ENCODE results near the gene DCST2.
"Not testable (repeated sequence)": the region's sequence is repeated elsewhere in the genome, so short reads cannot be mapped to it uniquely, and the experiment has no call there.

The DCST2 gene

DNA sequence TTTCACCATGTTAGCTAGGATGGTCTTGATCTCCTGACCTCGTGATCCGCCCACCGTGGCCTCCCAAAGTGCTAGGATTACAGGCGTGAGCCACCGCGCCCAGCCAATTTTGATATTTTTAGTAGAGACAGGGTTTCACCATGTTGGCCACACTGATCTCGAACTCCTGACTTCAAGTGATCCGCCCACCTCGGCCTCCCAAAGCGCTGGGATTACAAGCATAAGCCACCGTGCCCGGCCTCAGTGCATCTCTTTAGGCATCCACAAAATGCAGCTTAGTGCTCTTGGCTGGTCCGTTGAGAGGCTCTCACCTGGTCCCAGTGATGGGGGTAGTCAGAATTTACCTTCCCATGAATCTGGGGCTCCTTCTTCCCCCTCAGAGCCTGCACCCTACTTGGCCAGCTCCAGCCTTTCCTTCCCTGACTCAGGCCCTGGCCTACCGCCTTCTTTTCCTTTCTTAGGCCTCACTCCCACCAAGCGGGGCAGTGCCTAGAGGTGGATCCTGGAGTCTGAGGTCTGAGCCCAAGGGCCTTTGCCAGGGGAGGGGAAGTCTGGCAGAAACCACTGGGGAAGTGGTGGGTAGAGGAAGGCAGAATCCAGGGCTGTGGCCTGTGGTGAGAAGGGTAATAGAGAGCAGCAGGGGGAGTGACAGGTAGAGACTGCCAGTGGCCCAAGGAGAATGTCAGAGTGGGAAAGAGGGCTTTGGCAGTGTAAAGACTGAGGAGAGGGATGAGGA lies 36.4 kb downstream of the DCST2 start:
- DNase-seq (ENCODE audit: low read depth): no peak

DNA sequence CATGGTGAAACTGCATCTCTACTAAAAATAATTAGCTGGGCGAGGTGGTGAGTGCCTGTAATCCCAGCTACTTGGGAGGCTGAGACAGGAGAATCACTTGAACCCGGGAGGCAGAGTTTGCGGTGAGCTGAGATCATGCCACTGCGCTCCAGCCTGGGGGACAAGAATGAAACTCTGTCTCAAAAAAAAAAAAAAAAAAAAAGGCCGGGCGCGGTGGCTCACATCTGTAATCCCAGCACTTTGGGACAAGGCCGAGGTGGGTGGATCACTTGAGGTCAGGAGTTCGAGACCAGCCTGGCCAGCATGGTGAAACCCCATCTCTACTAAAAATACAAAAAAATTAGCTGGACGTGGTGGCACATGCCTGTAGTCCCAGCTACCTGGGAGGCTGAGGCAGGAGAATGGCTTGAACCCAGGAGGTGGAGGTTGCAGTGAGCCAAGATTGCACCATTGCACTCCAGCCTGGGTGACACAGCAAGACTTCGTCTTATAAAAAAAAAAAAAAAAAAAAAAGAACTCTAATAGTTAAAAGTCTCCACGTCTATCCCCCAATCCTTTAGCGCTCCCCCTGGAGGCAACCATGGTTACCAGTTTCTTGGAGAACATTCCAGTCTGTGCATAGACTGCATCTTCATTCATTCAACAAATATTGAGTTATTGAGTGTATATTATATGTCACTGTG lies 38.1 kb downstream of the DCST2 start:
- not testable (repeated sequence) for DNase-seq (ENCODE audit: low read depth)

DNA sequence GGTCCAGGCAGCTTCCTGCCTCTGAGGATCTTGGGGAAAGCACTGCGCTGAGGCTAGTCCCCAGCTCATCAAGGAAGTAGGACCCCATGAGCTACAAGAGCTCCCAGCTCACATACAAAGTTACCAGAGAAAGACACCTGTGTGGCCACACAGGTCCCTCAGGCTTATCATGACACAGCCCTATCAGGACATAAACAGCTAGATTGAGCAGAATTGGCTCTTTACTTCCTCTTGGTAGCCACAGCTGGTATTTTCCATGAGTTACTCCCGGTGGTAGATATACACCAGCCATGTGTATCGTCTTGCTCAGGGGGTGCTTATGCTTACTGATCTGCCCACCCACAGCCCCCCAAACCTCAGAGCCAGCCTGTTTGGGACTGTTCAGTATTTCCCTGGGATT lies 39.0 kb downstream of the DCST2 start:
- DNase-seq (ENCODE audit: low read depth): no peak

DNA sequence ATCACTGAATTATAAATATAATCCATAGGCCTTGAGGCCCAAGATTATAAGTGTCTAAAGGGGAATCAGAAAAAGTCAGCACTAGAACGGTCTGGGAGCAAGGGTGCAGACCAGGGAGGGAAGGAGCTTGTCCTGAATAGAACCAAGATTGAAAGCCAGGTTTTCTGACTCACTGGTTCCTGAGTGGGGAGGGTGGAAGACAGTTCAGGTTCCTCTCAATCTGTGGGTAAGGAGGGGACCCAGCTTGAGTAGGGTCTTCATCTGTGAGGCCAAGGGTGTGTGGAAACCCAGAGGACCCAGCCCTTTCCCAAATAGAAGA lies 39.4 kb downstream of the DCST2 start:
- DNase-seq (ENCODE audit: low read depth): no peak

DNA sequence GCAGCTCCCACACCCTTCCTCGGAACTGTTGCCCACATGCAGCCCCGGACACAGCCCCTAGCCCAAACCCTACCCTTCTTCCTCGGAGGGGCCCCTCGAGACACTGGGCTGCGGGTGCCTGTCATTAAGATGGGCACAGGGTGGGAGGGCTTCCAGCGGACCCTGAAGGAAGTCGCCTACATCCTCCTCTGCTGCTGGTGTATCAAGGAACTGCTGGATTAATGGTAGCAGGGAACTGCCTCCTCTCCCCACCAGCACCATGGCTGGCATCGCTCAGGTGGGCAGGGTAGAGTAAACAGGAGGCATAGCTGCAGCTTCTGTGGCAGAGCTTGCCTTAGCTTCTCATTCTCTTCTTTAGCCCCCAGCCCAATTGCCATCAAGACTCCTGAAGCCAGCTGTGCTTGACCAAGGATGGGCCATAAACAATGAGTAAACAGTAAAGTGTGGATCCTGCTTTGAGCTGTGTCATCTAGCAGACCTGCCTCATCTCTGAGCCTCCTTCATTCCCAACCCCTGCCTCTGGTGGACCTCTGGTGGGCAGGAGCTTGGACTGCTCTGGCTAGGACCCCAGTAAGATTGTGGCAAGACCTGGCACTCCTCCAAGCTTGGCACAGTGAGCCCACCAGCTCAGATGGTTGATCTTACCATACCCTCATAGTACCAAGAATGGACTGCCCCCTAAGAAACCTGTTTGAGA lies 39.9 kb downstream of the DCST2 start, which contains the start of gene LENEP:
Gene LENEP (plus strand): TSS at position 15 of the 697 bp plus-strand sequence. CDS start 22 bp downstream, at position 37.
- DNase-seq (ENCODE audit: low read depth): no peak

DNA sequence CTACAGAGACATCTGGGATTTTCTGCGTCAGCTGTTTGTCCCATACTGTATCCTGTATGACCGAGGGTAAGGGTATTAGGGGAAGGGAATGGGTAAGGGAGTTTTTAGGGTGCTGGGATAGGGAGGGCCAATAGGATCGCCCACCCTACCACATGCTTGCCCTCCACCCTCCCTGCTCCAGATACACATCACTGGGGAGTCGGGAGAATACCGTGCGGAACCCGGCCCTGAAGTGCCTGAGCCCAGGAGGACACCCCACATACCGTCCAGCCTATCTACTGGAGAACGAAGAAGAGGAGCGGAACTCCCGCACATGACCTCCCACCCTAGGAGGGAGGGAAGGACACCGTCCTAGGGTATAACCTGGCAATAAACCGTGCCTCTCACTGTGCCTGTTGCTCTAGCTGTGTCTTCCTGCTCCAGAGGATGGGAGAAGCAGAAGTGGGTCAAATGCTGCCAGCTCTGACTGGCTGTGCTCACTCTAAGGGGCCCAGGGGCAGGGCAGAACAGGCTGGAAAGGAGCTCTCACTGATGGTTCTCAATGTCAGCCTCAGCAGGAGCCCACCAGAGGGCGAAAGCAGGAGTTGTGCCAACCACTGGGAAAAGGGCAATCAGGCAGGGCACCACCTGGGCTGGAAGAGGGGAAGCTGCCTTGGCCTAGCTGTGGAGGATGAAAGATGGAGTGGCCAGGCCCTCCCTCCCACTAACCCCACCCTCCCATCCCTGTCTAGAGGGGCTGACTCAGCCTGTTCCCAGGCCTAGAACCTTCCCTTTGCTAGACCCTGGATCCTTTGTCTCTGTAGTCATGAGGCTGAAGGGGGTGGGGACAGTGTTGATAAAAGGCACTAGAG lies 40.6 kb downstream of the DCST2 start:
- DNase-seq (ENCODE audit: low read depth): no peak

DNA sequence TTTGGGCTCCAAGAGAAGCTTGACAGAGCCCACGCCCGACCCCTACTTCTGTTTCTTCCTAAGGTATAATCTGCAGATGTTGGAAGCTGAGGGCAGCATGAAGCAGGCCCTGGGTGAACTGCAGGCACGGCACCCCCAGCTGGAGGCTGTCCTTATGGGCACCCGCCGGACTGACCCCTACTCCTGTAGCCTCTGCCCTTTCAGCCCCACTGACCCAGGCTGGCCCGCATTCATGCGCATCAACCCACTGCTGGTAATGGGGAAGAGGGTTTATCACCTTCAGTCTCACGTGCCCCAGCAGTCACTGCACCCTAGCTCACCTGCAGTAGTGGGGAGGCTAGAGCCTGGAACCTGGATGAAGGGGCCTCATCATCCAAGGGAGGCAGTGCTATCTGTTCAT lies 43.3 kb downstream of the DCST2 start:
- no peak for DNase-seq (ENCODE audit: low read depth)

DNA sequence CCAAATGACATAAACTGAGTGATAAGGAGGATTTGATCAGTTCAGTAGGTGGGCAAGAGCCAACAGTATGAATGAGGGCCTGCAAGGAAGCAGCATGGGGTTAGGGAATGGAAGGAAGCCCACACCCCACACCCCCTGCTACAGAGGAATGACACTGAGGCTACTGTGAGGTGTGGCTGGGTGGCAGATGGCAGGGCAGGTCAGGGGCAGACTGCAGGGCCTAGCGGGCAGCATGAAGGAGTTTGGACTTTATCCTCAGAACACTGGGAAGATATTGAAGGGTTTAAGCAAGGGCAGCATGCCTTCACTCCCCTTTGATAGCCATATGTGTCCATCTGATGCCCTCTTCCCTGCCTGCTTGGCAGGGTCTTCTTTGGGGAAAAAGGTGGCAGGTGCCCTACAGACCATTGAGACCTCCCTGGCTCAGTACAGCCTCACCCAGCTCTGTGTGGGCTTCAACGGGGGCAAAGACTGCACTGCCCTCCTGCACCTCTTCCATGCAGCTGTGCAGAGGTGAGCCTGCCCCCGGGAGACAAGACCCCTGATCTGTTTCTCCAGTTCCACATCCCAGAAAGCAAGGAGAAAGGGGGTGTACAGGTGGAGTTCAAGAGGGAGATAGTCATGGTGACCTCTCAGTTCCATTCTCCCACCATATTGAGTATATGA lies 44.3 kb downstream of the DCST2 start:
- no peak for DNase-seq (ENCODE audit: low read depth)

DNA sequence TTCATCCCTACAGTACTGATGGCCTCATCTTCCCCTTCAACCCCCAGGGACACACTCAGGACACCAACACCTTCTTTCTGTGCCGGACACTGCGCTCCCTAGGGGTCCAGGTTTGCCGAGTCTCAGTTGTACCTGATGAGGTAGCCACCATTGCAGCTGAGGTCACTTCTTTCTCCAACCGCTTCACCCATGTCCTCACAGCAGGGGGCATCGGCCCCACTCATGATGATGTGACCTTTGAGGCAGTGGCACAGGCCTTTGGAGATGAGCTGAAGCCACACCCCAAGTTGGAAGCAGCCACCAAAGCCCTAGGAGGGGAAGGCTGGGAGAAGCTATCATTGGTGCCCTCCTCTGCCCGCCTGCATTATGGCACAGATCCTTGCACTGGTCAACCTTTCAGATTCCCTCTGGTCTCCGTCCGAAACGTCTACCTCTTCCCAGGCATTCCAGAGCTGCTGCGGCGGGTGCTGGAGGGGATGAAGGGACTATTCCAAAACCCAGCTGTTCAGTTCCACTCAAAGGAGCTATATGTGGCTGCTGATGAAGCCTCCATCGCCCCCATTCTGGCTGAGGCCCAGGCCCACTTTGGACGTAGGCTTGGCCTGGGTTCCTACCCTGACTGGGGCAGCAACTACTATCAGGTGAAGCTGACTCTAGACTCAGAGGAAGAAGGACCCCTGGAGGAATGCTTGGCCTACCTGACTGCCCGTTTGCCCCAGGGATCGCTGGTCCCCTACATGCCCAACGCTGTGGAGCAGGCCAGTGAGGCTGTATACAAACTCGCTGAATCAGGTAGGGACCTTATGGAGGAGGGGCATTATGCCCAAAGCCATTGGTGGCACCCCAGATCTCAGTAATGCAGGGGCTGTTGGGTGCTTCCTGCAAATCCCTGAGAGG lies 45.3 kb downstream of the DCST2 start:
- DNase-seq (ENCODE audit: low read depth): no peak

DNA sequence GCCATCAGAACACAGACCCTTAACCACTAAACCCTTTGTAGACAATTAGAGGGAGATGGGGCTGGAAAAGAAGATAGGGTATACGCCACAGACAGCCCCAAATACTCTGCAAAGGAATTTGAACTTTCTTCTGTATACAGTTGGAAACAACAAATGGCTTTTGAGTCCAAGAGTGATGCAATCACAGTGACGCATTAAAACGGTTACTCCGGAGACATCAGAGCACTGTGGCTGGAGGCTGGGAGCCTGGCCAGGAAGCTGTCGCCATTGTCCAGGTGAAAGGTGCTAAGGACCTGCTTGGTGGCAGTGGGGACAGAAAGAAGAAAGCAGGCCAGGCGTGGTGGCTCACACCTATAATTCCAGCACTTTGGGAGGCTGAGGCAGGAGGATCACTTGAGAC lies 46.3 kb downstream of the DCST2 start:
- DNase-seq (ENCODE audit: low read depth): no peak

DNA sequence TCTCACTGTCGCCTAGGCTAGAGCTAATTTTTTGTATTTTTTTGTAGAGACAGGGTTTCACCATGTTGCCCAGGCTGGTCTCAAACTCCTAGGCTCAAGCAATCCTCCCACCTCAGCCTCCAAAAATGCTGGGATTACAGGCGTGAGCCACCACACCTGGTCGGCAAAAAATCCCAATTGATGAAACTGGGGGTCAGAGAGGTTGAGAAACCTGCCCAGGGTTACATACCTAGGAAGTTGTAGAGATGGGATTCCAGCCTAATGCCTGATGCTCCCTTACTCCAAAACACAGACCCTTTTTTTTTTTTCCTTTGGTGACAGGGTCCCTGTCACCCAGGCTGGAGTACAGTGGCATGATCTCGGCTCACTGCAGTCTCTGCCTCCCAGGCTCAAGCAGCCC lies 46.8 kb downstream of the DCST2 start:
- DNase-seq (ENCODE audit: low read depth): not testable (repeated sequence)

DNA sequence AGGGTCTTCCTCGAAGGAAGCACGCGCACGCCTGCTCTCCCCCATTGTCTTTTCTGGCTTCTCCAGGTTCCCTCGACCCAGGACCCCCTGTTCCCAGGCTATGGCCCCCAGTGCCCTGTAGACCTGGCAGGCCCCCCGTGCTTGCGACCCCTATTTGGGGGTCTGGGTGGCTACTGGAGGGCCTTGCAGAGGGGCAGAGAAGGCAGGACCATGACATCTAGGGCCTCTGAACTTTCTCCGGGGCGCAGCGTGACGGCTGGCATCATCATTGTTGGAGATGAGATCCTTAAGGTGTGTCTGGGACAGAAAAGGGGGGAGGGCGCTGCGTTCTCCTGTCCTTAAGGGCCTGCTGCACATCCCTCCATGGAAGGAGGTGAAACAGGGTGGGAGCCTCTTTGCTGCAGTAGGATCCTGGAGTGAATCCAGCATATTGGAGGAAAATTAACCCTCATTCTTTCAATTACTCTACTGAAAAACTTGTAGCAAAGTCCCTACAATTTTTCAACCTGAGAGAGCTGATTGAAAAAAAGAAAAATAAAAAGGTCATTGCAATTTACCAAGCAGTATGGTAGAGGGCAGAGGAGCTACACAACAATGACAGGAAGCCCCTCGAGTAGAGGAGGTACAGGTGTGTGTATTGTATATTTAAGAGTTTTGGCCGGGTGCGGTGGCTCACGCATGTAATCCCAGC lies 49.7 kb downstream of the DCST2 start:
- DNase-seq (ENCODE audit: low read depth): no peak

DNA sequence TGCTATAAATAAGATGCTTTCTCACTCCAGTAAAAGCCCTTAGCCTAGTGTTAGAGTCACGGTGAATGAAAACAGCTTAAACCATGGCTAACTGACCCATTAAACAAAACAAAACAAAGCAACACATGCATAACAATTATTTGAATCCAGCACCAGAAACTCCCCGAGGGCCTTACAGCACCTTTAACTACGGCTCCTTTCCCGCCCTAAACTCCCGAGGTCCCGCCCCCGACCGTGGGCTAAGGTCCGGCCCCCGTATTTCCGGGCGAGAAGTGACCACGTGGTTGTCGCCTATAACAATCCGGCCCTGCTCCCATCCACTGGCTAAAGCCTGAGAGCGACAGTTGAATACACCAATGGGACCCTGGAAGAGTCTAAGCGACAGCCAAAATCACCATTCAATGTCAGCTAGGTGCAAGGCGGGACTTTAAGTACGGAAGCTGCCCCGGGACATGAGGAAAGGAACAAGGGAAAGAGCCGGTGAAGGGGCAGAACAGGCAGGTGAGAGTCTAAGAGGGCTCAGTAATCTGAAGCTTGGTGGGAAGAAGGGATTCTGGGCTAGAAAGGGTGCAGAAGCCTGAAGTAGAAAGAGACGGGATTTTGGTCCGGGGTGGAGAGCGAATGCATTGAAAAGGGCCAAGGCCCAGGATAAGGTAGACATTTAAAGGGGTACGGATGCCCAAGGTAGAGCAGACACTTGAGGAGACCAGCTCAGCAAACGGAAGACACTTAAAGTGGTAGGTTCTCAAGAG lies 50.5 kb downstream of the DCST2 start, which contains the start of gene FLAD1:
Gene FLAD1 (plus strand): TSS at position 448 of the 752 bp plus-strand sequence. CDS start 351 bp downstream, outside the sequence.
- DNase-seq (ENCODE audit: low read depth): peak; percentile 99

DNA sequence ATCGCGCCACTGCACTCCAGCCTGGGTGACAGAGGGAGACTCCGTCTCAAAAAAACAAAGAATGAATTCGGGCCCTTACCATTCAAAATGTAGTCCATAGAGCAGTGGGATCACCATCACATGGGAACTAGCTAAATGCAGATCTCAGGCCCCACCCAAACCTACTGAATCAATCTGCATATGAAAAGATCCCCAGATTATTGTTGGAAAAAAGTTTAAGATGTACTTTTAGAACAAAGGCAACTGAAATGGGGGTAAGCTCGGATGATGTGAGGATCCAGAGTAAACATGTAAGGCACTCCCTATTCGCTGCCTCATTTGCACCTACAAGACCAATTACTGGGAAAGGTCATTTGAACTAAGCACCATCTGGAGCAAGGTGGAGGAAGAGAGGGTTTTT lies 51.2 kb downstream of the DCST2 start:
- DNase-seq (ENCODE audit: low read depth): no peak

DNA sequence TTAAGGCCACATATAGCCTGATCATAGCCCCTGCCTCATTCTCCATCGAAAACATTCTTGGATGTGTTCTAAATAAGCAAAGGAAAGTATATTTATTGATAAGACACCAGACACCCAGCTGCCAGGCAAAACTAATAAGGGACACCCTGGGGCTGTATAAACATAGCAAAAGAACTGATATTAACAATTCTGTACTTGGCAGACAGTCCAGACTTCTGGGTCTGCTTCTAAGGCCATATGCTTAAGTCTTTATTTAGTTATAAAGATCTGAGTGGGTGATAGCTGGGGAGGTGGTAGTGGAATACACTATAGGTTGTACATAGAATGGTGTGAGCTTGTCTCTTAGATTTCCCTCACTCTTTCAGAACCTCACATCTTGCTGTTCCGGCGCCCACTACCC lies 55.2 kb downstream of the DCST2 start:
- no peak for DNase-seq (ENCODE audit: low read depth)

DNA sequence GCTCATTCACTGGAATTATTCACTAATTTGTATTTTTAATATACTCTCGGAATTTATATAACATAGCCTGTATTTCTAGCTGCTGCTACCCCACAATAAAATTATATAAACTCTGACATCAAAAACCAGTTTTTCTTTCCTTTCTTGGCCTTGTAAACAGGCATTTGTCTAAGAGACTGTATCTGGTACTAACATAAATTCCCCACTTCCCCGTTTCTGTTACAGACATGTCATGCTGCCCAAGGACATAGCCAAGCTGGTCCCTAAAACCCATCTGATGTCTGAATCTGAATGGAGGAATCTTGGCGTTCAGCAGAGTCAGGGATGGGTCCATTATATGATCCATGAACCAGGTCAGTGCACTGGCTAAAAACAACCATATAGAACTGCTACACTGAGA lies 55.8 kb downstream of the DCST2 start:
- DNase-seq (ENCODE audit: low read depth): not testable (repeated sequence)

DNA sequence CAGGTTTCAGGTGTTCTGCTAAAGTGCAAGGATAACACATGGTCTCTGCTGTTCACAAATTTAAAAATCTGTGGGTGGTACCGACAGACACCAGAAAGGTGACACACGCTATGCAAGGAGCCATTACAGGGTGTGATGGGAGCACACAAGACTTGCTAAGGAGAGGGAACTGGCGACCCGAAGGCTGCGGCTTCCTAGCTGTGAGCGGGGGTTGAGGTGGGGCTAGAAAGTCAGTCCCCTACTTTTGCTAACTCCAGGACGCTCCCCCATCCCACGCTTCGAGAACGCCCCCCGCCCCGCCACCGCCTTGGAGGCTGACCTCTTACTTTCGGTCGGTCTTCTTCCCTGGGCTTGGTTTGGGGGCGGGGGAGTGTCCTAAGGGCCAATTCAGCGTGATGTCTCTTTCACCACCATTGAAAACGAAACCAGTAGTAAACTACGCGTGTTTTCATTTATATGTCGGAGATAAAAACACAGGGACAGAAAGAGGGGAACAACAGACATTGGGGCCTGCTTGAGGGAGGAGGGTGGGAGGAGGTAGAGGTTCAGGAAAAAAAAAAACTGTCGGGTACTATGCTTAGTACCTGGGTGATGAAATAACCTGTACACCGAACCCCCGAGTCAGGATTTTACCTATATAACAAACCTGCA lies 58.0 kb downstream of the DCST2 start:
- DNase-seq (ENCODE audit: low read depth): no peak

DNA sequence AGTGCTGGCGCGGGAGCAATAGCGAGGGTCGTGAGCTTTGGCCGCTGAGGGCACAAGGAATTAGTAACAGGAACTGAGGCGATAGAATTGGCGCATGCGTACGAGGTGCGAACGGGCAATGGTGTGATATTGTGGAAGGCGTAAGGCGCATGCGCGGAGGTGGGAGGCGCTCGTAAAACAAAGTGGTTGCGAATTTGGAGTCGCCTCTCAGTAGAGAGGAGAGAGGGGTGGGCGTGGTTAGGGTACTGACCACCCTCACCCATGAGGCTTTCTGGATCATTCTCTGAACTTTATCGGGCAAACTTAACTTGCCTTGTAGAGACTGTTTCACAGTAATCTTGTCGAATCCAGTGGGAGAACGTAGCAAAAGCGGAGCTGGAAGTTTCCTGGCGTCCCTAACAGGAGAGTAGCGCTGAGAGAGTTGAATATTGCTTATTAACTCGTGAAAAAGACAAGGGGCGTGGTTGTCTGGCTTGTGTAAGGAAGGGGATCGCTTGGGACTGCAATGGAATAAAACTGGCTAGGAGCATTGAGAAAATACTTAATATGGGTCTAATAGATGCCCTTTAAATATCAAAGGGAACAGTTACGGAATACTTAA lies 58.7 kb downstream of the DCST2 start:
- peak; percentile 95 for DNase-seq (ENCODE audit: low read depth)

Measured in HS-5 (cell line).